Stimulated activated CD4-positive, alpha-beta T cell treated with anti-CD3 and anti-CD28 coated beads, Interleukin-12 subunit alpha, Interleukin-12 subunit beta, amount 100 ng/mL, for 48 hours (primary cell): ENCODE data around the gene DIP2C.
"Not testable (repeated sequence)": the region's sequence is repeated elsewhere in the genome, so short reads cannot be mapped to it uniquely, and the experiment has no call there.

ENCODE experiments used
- DNase-seq, 3 donors: peaks; one replicate each; pipeline ENCODE4 v3.0.0-alpha.2; 2020; ENCODE audit warnings: low read depth in 2 of 3, low spot score in 1 of 3

Gene DIP2C

GRCh38 chr10:363152-363551 is 326.3 kb downstream of the DIP2C start:
- DNase-seq: no peak

GRCh38 chr10:361203-362081 is 328.0 kb downstream of the DIP2C start:
- DNase-seq: no peak

DNA sequence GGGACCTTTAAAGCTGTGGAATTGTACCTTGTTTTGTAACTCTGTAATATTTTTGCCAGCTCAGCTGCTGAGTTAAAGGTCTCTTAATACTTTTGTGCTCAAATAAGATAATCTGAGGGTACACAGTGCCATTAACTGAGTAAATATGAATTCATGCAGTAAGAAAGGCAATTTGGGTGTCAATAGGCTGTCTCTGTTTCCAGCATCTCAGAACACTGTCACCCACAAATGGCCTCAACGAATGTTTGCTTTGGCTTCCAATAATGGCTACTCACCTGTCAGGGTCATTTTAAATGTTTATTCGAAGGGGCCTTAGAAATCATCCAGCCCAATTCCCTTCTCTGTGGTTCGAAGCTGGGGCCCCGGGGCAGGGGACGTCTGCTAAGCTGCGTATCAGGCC is 328.8 kb downstream of the DIP2C start:
- DNase-seq: no peak

DNA sequence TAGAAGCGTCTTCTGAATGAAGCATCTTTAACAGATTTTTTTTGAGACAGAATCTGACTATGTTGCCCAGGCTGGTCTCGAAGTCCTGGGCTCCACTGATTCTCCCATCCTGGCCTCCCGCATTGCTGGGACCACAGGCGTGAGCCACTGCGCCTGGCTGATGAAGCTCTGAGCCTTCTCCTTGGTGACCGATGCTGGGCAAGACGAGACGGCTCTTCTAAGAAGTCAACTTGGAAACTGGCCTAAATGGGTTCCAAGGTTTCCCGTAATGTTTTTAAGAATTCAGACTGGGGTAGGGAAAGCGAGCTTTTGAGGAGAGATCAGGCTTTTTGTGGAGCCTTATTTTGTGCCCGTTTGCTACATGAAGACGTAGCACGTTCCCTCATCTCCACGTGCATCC is 329.7 kb downstream of the DIP2C start:
- no peak for DNase-seq

DNA sequence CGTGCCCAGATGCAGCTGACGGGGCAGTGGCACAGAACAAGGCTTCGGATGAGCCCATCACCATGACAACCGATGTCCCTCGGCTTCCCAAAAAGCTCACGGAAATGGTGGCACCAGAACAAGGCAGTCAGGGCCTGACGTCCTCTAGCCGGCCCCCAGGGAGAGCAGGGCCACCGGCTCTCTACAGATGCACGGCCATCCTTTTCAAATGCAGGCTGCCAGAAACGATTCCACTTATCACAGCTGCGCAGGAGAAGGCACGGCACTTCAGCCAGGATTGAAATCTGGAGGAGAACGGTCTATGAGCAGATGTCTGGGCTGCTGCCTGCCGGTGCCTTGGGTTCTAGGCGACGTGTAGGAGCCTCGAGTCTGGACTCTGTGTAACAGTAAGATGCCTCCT is 330.4 kb downstream of the DIP2C start:
- DNase-seq: no peak

DNA sequence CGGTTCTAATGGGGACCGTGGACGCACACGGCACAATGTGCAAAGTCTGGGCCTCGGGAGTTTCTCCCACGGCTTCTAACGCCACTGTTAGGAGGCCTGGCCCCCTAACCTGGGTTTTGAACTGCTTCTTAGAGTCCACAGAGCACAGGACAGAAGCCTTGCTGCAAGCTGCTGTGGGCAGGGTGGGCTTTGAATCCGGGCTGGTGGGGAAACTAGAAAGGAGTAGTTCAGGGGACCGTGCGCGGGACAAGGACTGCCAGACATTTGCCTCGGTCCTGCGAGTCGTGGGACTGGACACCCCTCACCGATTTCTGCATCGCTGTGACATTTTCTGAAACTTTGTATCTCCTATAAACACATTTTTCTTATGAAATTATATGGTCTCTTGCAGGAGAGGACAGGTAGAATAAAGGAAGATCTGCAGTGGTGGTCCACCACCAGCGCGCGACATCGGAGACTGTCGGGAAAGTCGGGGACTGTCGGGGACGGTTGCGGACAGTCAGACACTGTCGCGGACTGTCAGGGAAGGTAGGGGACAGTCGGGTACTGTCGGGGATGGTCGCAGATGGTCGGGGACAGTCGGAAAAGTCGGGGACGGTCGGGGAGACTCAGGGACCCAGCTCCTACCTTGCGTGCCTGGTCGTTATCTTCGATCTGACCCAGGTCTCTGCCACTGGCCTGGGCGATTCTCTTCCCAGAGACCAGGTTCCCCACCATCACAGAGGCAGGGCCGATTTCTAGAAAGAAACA is 332.1 kb downstream of the DIP2C start:
- DNase-seq: no peak

DNA sequence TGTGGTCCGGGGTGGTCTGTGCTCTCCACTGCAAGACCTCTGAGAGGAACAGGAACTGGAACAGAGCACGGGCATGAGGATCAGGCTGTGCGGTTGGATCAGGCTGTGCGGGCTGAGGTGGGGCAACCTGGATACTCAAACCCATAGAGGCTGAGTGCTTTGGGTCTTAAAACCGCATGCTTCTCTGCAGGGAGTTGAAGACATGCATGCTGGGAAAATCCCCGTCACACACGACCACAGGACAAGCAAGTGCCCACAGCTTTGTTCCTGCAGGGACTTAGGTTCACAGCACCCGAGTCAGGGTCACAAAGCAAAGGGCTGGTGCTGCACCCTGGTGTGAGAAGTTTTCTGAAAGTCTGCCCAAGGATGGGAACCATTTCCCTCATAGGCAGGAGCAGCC is 333.0 kb downstream of the DIP2C start:
- DNase-seq: no peak

DNA sequence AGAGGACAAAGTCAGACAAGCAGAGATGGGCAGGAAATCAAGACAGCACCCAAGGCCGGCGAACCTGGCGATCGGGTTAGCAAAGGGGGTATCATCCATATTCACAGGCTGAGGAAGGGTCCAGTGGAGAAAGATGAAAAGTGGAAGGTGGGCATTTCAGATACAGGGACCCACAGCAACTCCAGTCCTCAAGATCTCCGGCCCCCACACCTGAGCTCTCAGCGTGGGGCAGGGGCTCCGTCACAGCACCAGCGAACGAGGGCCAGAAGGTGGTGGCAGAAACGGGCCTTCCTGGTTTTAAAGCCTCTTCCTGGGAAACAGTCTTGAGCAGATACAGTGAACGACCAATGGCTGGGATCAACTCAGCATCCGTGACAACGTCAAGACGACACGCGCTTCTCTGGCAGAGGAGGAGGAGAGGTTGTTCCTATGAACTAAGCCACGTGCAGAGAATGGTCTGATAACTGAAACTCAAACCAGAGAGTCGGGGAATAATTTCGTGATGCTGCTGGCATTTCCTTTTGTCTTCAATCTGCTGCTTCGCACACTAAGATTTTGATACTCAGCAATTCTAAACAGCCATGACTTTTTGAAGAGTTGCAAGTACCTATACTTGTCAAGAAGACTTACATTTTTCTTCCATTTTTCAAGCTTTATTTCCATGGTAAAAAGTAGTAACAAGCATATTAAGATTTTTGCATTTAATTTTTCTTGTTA is 334.4 kb downstream of the DIP2C start:
- DNase-seq: no peak

GRCh38 chr10:352476-353235 is 336.8 kb downstream of the DIP2C start:
- DNase-seq: no peak

DNA sequence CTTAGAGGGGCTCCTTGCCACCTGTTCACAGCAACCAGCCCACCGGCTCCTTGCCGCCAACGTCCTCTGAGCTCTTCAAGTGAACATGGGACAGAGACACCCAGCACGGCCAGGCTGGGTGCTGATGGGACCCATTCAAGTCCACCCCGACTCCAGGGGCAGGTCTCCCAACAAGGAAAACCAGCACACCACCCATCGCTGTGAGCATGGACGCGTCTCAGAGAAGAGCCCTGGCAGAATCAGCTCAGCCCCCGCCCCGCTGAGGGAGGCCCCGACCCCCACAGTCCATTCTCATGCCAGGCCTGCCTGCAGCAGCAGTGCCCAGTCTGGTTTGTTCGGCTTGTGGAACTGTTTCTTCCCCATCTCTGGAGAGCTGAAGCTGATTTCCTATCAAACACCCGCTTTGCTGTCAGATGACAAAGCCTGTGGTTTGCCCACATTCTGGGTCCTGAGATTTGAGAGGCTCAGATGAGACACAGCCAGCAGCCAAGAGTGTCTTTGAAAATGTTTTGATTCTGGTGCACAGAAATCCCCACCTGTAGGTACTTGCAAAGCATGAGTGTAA is 337.6 kb downstream of the DIP2C start:
- DNase-seq: peak in 1 of 3 donors; percentile 13

DNA sequence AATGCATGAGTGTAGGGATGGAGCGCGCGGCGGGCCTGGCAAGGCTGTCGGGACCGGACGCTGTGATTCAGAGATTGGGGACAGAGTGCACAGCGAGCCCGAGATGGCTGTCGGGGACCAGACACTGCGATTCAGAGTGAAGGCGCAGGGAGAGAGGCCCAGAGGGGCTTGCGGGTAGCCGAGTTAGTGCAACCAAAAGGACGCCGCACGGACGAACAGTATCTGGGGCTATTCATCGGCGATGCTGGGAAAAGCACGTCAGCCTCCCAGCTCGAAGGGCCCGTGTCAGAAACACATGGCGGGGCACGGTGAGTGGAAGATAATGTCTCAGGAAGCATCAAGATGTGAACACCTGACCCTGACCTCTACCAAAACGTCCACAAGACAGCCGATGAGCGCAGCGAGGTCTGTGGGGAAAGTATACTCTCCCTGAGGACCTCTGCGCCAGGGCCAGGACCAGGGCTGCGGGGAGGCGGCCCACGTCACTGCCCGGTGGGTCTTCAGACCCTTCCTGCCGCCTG is 338.4 kb downstream of the DIP2C start:
- DNase-seq: no peak

DNA sequence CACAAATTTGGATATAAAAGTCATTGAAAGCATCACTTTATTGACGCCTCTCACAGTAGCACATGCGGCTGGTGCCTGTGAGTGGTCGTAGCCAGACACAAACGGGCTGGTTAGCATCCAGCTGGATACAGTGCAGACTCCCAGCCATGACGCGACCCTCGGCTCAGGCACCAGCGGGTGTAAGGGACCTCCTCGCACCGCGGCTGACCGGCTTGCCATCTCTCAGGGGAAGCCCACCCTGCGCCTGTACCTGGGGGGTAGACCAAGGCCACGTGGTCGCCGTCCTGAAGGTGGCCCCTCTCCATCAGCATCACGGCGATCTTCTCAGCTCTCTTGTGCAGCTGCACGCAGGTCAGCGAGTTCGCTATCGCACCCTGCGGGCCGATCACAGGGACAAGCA is 340.4 kb downstream of the DIP2C start:
- DNase-seq: no peak

DNA sequence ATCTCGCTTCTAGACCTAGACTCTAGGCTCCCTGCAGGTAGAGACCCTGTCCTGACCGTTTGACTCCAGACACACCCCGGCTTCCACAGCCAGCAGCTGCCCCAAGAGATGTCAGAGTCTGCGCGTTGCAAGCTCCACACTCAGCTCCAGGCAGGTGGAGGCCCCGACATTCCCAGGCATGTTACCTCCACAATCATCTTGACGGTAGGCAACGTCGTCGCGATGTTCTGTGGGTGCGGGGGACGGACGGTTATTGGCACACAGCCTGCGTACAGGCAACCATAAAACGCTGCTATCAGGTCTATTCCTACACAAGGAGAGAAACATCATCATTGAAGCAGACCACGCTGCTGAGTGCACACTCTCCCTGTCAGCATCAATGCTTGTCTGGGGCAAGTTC is 341.0 kb downstream of the DIP2C start:
- DNase-seq: no peak

- DNase-seq: not testable (repeated sequence)
Observed at GRCh38 chr10:347774-348173, 341.7 kb downstream of the DIP2C start.

GRCh38 chr10:347190-347589 is 342.3 kb downstream of the DIP2C start:
- not testable (repeated sequence) for DNase-seq

DNA sequence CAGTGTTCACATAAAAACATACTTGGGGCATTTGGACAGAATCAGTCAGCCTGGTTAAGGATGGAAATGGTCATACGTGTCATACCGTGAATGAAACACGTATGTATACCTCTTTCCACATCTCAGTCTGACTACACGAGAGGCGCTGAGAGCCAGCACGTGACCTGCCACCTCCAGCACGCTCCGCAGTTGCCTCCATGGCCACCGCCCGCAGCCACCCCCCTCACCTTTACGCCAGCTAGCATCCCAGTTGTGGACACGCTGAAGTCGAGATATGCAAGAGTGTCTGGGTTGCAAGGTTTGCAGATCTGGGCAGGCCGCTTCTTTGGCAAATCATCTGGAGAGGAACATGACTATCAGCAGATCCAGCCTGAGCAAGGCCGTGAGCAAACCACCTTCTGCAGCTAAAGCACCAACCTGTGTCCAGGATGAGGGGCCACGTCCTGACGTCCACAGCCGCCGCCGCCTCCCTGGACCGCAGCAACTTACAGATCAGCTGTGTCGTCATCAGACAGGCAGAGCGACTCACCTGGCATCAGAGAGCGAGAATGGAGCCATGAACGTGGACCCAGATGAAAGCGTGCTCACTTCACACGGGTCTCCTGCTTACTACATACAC is 344.8 kb downstream of the DIP2C start:
- no peak for DNase-seq

DNA sequence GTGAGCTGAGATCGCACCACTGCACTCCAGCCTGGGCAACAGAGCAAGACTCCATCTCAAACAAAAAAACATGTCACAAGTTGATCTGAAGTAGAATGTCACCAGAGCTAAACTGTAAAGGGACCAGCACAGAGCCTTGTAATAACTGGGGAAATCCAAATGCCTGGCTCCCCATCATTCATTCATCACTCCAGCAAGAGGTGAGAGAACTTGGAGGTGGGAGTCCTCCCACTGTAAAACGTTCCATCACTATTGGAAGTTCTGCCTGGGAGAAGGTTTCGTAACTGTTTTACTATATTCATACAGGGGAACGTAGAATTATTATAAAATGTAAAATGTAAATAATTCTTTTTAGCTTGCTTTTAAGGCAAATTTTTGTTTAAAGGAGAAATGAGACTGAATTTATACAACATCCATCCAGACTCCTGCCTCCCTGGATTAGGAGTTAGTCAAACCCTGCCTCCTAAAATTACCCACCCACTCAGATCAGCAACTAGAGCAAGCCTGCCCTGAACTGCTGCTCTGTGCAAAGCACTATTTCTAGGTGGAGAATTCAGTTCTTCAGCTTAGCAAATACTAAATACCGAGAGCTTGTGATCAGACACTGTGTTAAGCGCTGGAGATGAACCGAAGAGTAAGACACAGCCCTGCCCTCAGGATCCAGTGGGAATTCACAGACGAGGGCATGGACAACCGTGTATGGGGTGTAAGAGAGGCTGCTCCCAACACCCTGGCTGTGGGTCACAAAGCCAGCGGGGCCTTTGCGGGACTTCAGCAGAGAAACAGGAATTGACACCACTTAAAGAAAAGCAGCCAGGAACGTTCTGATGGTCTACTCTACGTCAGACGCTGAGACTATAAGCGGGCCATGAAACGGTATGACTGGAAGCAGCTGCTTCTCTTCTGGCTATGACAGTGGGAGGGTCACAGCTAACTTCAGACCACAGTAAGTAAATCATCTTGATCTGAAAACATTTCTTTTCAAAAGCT is 345.9 kb downstream of the DIP2C start:
- no peak for DNase-seq

GRCh38 chr10:341081-341740 is 348.3 kb downstream of the DIP2C start:
- DNase-seq: no peak
